LNCAP (cell line): ENCODE data around the gene ISM2.

Experiments used
- TF ChIP-seq, protein P1 (sequence below): fragments of 450-650 bp; IDR thresholded peaks from 2 replicates; pipeline ENCODE4 v1.5.1; 2017; ENCODE audit warnings: mild to moderate bottlenecking

ISM2 gene

DNA sequence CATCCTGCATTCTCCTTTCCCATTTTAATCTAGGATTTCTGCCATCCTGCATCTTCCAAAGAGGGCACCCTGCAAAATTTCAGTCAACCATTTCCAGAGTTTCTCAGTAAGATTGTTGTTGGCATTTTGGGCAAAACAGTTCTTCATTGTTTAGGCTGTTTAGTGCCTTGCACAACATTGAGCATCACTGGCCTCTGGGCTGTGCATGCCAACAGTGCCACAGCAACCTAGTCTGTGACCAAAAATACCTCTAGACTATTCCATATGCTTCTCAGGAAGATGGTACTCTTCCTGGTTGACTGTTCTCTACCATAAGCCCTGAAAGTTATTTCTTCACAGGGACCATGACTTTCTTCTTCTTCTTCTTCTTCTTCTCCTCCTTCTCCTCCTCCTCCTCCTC is 32.5 kb upstream of the ISM2 start:
- TF ChIP-seq, protein P1, sequence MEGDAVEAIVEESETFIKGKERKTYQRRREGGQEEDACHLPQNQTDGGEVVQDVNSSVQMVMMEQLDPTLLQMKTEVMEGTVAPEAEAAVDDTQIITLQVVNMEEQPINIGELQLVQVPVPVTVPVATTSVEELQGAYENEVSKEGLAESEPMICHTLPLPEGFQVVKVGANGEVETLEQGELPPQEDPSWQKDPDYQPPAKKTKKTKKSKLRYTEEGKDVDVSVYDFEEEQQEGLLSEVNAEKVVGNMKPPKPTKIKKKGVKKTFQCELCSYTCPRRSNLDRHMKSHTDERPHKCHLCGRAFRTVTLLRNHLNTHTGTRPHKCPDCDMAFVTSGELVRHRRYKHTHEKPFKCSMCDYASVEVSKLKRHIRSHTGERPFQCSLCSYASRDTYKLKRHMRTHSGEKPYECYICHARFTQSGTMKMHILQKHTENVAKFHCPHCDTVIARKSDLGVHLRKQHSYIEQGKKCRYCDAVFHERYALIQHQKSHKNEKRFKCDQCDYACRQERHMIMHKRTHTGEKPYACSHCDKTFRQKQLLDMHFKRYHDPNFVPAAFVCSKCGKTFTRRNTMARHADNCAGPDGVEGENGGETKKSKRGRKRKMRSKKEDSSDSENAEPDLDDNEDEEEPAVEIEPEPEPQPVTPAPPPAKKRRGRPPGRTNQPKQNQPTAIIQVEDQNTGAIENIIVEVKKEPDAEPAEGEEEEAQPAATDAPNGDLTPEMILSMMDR: no peak

DNA sequence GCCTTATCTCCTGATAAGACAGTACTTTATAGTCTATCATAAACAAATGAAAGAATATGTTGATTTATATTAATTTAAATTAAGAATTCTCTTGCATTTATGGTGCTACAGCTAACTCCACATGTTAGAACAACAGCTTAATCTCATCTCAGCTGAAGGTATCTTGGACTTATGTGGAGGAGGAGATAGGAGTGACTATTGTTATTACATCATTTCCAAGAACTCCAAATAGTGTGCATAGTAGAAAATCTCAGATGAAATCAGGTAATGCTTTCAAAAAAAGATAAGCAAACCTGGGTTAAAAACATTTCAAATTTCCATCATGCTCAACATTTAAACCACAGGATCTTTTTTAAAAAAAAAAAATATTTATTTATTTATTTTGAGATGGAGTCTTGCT is 31.3 kb upstream of the ISM2 start:
- TF ChIP-seq, protein P1: no peak

DNA sequence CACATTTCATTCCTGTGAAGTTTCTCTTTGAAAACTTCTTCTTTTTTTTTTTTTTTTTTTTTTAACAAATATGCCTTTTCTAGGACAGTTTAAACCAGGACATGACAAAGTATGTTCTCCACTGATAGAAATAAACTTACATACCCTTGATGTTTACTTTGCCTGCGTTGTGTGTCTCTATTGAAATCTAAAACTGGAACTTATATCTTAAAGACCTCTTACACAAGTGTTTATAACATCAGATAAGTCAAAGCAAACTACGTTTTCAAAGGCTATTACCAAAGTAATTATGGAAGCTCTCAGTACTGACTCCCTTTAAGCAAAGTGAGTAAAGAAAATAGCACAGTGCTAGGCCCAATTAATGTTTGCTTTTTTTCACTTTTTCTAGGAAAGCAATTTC is 30.6 kb upstream of the ISM2 start:
- TF ChIP-seq, protein P1: no peak

DNA sequence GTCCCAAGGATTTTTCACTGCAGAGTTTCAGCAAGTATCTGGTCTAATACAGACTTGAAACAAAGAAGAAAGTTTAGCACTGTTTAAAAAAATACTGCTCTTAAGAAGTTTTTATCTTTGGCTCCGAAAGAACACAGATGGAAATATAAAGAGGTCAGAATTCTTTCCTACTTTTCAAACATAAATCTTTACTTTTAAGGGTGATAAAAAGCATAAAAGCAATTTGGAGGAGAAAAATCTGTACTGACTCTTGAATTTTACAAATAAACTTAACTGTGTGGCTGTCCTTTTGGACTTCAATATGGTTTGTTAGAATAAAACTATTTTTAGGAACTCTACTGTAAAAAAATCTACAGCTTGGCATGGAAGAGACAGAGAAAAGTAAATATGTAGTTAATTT is 27.6 kb upstream of the ISM2 start:
- TF ChIP-seq, protein P1: no peak

DNA sequence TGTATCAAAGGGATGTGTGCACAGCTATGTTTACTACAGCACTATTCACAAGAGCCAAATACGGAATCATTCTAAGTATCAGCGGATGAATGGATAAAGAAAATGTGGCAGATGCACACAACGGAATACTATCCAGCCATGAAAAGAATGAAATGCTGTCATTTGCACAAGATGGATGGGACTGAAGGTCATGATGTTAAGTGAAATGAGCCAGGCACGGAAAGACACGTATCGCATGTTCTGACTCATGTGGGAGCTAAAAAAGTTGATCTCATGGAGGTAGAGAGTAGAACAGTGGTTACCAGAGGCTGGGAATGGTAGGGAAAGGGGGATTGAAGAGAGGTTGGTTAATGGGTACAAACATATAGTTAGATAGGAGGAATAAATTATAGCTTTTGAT is 25.9 kb upstream of the ISM2 start:
- TF ChIP-seq, protein P1: no peak

DNA sequence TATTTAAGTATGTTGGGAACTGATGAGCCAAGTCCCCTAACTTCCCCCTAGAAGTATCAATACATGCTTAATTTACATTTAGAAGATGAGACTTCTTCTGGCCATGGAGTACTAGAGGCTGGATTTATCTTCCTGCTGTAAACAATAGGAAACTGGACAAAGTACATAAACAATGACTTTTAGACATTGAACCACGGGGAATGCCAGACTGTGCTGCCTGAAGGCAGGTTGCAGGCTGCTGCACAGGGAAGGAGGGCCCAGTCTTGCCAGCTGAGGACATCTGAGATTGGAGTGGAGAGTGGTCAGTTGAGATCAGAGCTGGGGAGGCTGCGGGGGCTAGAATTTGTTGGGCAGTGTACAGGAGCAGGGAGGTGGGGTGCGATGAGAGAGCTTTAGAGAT is 24.5 kb upstream of the ISM2 start:
- TF ChIP-seq, protein P1: no peak

DNA sequence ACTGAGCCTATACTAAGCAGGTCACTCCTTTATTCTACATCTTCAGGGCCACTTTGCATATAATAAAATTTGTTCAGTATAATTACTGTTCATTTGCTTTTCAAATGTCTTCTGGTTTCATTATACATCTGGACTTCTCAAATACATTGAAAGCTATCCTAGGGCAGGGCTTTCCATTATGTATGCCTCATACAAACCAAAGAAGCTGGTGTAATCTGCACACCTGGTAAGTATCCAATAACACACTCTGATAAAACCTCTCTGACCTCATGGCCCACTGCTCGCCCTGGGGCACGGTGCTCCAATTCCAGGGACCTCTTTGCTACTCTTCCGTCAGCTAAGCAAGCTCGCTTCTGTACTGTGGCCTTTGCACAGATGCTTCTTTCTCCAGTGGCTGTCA is 21.9 kb upstream of the ISM2 start:
- TF ChIP-seq, protein P1: no peak

DNA sequence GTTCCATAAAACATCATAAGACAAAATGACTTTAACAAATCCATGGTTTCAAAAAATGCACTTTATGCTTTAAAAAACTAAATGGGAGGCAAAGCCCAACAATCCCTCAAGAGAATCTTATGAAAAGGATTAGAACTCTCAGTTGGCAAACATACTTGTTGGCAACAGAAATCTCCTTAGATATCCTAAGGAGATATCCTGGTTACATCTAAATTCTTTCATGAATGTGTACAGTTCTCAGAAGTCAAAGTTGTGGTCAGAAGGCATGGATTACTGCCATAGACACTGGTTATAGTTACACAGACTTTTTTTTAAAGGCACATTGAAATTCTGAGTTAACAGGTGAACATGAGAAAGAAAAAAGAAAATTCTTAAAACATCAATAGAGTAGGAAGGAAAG is 17.5 kb upstream of the ISM2 start:
- TF ChIP-seq, protein P1: no peak
